IMR-90 (cell line): ENCODE measurements around the gene XRCC3. TPM values are rescaled to one million over a fixed set of nuclear protein-coding genes. Genes with fewer than 3 reads are reported as not detected.

ENCODE experiments used
- ATAC-seq: fragments of 200-7000 bp; cut with Tn5 transposase; 2 replicates; pipeline ENCODE4 v1.9.1; 2020; ENCODE audit warnings: low read depth, mild to moderate bottlenecking, moderate library complexity
- BruUV-seq: library from RNA; stranded (reverse); fragments of 400-500 nt; replicated peaks from 2 replicates; lab custom pipeline; 2021; lab: Mats Ljungman, UMichigan
- CTCF ChIA-PET: fragments of 300-600 bp; formaldehyde crosslinking; extraction: SDS; loops from one replicate; lab custom pipeline; 2021; ENCODE audit warnings: antibody characterized with exemption; lab: Yijun Ruan, JAX
- POLR2A ChIA-PET: fragments of 300-600 bp; sonication (Branson Sonifier 250); formaldehyde crosslinking; loops from one replicate; lab custom pipeline; 2022; ENCODE audit warnings: antibody characterized with exemption; ENCODE audit not compliant: unreplicated experiment; lab: Charles Lee
- DNase-seq: peaks from one replicate; pipeline ENCODE4 v3.0.0; 2013
- H2AFZ ChIP-seq: replicated peaks from 2 replicates; pipeline ENCODE3; 2013; ENCODE audit warnings: low read length, mild to moderate bottlenecking; ENCODE audit not compliant: poor library complexity
- H2AK5ac ChIP-seq: 2 replicates; pipeline ENCODE4 v1.6.1; 2013; ENCODE audit warnings: low read depth, low read length, inconsistent platforms
- H2AK9ac ChIP-seq: replicated peaks from 2 replicates; pipeline ENCODE3; 2013; ENCODE audit warnings: mild to moderate bottlenecking, low read depth, low read length, moderate library complexity; ENCODE audit not compliant: poor library complexity
- H2BK120ac ChIP-seq: 2 replicates; pipeline ENCODE4 v1.6.1; 2013; ENCODE audit warnings: low read depth, low read length, inconsistent platforms
- H2BK15ac ChIP-seq: 3 replicates; pipeline ENCODE4 v1.6.1; 2013; ENCODE audit warnings: low read depth, low read length, inconsistent platforms
- H2BK20ac ChIP-seq: 2 replicates; pipeline ENCODE4 v1.6.1; 2013; ENCODE audit warnings: low read depth, mild to moderate bottlenecking, inconsistent platforms, low read length, moderate library complexity
- H2BK5ac ChIP-seq: 2 replicates; pipeline ENCODE4 v1.6.1; 2013; ENCODE audit warnings: mild to moderate bottlenecking, low read depth, low read length, inconsistent platforms; ENCODE audit not compliant: poor library complexity, severe bottlenecking
- H3K14ac ChIP-seq: replicated peaks from 2 replicates; pipeline ENCODE4 v1.6.1; 2013; ENCODE audit warnings: low read depth, low read length, inconsistent platforms
- H3K18ac ChIP-seq: 2 replicates; pipeline ENCODE4 v1.6.1; 2013; ENCODE audit warnings: low read depth, low read length, control low read depth
- H3K23ac ChIP-seq: 2 replicates; pipeline ENCODE4 v1.6.1; 2013; ENCODE audit warnings: low read depth, low read length, inconsistent platforms
- H3K27ac ChIP-seq: 2 replicates; pipeline ENCODE4 v1.5.1; 2013; ENCODE audit warnings: mild to moderate bottlenecking, control low read depth, low read length; ENCODE audit not compliant: insufficient read depth
- H3K27me3 ChIP-seq: 2 replicates; pipeline ENCODE4 v1.6.1; 2013; ENCODE audit warnings: low read length; ENCODE audit not compliant: control insufficient read depth, insufficient read depth
- H3K36me3 ChIP-seq: 2 replicates; pipeline ENCODE4 v1.6.1; 2013; ENCODE audit warnings: low read length, mixed read lengths; ENCODE audit not compliant: control insufficient read depth, insufficient read depth
- H3K4ac ChIP-seq: 2 replicates; pipeline ENCODE4 v1.6.1; 2013; ENCODE audit warnings: low read depth, low read length, inconsistent platforms
- H3K4me1 ChIP-seq: 2 replicates; pipeline ENCODE4 v1.6.1; 2013; ENCODE audit warnings: low read length, mixed read lengths; ENCODE audit not compliant: control insufficient read depth, insufficient read depth
- H3K4me2 ChIP-seq: 2 replicates; pipeline ENCODE4 v1.6.1; 2013; ENCODE audit warnings: low read depth, mild to moderate bottlenecking, control low read depth, low read length, moderate library complexity
- H3K4me3 ChIP-seq: 2 replicates; pipeline ENCODE4 v1.5.1; 2013; ENCODE audit warnings: low read depth, mild to moderate bottlenecking, control low read depth, low read length, moderate library complexity; ENCODE audit not compliant: insufficient read depth
- H3K56ac ChIP-seq: 2 replicates; pipeline ENCODE4 v1.6.1; 2013; ENCODE audit warnings: low read length, inconsistent platforms; ENCODE audit not compliant: insufficient read depth; ENCODE audit errors: extremely low read depth
- H3K79me1 ChIP-seq, 2 experiments: 2 replicates each; pipeline ENCODE4 v1.6.1; 2013; ENCODE audit warnings: low read length in 2 of 2, inconsistent platforms in 1 of 2, low read depth in 1 of 2
- H3K9ac ChIP-seq: 2 replicates; pipeline ENCODE4 v1.6.1; 2013; ENCODE audit warnings: low read depth, low read length, control low read depth
- H3K9me1 ChIP-seq: 2 replicates; pipeline ENCODE4 v1.6.1; 2013; ENCODE audit warnings: low read length, inconsistent platforms; ENCODE audit not compliant: insufficient read depth
- H3K9me3 ChIP-seq: 2 replicates; pipeline ENCODE4 v1.6.1; 2013; ENCODE audit warnings: low read length; ENCODE audit not compliant: control insufficient read depth, insufficient read depth
- H4K20me1 ChIP-seq: 2 replicates; pipeline ENCODE4 v1.6.1; 2013; ENCODE audit warnings: low read length, inconsistent platforms; ENCODE audit not compliant: insufficient read depth
- H4K5ac ChIP-seq: 2 replicates; pipeline ENCODE4 v1.6.1; 2013; ENCODE audit warnings: mild to moderate bottlenecking, low read depth, low read length, control low read depth
- H4K8ac ChIP-seq, 2 experiments: 2 replicates each; pipeline ENCODE4 v1.6.1; 2013; ENCODE audit warnings: low read depth in 2 of 2, low read length in 2 of 2, control low read depth in 1 of 2, inconsistent platforms in 1 of 2
- H4K91ac ChIP-seq: 2 replicates; pipeline ENCODE4 v1.6.1; 2013; ENCODE audit warnings: low read depth, low read length, inconsistent platforms; ENCODE audit not compliant: insufficient read depth
- BHLHE40 ChIP-seq: fragments of 150-350 bp; IDR thresholded peaks from 2 replicates; pipeline ENCODE4 v1.6.1; 2016; ENCODE audit warnings: mild to moderate bottlenecking, low read depth, low read length
- CEBPB ChIP-seq: IDR thresholded peaks from 2 replicates; pipeline ENCODE4 v1.6.1; 2012; ENCODE audit warnings: low read depth, low read length, improper control_type of control experiment
- CHD1 ChIP-seq: IDR thresholded peaks from 2 replicates; pipeline ENCODE4 v1.6.1; 2012; ENCODE audit warnings: low read depth, low read length, improper control_type of control experiment
- ELK1 ChIP-seq: fragments of 150-350 bp; IDR thresholded peaks from 2 replicates; pipeline ENCODE4 v1.6.1; 2016; ENCODE audit warnings: low read depth, mild to moderate bottlenecking, low read length, moderate library complexity, borderline replicate concordance
- FOS ChIP-seq: fragments of 150-350 bp; IDR thresholded peaks from 2 replicates; pipeline ENCODE4 v1.6.1; 2016; ENCODE audit warnings: low read depth, low read length
- MAFK ChIP-seq: IDR thresholded peaks from 2 replicates; pipeline ENCODE4 v1.6.1; 2012; ENCODE audit warnings: low read depth, low read length, improper control_type of control experiment
- MAZ ChIP-seq: IDR thresholded peaks from 2 replicates; pipeline ENCODE4 v1.6.1; 2012; ENCODE audit warnings: low read depth, mild to moderate bottlenecking, low read length, improper control_type of control experiment, moderate library complexity, borderline replicate concordance
- MXI1 ChIP-seq: IDR thresholded peaks from 2 replicates; pipeline ENCODE4 v1.6.1; 2012; ENCODE audit warnings: low read depth, mild to moderate bottlenecking, low read length, moderate library complexity, borderline replicate concordance
- NFE2L2 ChIP-seq: fragments of 150-350 bp; IDR thresholded peaks from 2 replicates; pipeline ENCODE4 v1.6.1; 2016; ENCODE audit warnings: low read depth, mild to moderate bottlenecking, low read length
- POLR2A ChIP-seq: IDR thresholded peaks from 2 replicates; pipeline ENCODE4 v1.6.1; 2012; ENCODE audit warnings: mild to moderate bottlenecking, low read depth, low read length
- RAD21 ChIP-seq: IDR thresholded peaks from 2 replicates; pipeline ENCODE4 v1.6.1; 2012; ENCODE audit warnings: low read length, improper control_type of control experiment
- RCOR1 ChIP-seq: IDR thresholded peaks from 2 replicates; pipeline ENCODE4 v1.6.1; 2012; ENCODE audit warnings: mild to moderate bottlenecking, low read length, improper control_type of control experiment; ENCODE audit not compliant: insufficient replicate concordance
- RFX5 ChIP-seq: IDR thresholded peaks from 2 replicates; pipeline ENCODE4 v1.8.0; 2012; ENCODE audit warnings: low read depth, mild to moderate bottlenecking, low read length, moderate library complexity
- SMC3 ChIP-seq: fragments of 150-350 bp; IDR thresholded peaks from 2 replicates; pipeline ENCODE4 v1.6.1; 2016; ENCODE audit warnings: low read depth, mild to moderate bottlenecking, antibody characterized with exemption, low read length, moderate library complexity
- WGBS, 2 experiments: methylation state at CpG; one replicate each; pipeline versions ENCODE4 v1.1.5 to v1.1.7; 2013; ENCODE audit warnings: missing lambda C conversion rate in 2 of 2; ENCODE audit not compliant: insufficient read length in 1 of 2; ENCODE audit errors: extremely low coverage in 2 of 2; 5-methylcytosine and 5-hydroxymethylcytosine counted together
- dilution Hi-C: fragments of 300-500 bp; cut with HindIII; formaldehyde crosslinking; loops from one replicate; pipeline ENCODE4 v1.14.3; 2018; ENCODE audit warnings: low sequenced_read_pairs; ENCODE audit not compliant: unreplicated experiment
- in situ Hi-C: fragments of 300-500 bp; cut with MboI; formaldehyde crosslinking; loops from 3 replicates; pipeline ENCODE4 v1.14.3; 2019; ENCODE audit warnings: low sequenced_read_pairs, inconsistent platforms, mixed read lengths
- intact Hi-C: fragments of 100-400 bp; cut with micrococcal nuclease; formaldehyde crosslinking; loops from 2 replicates; pipeline ENCODE4 v1.10.0; 2022
- polyA plus RNA-seq, 3 experiments: library from polyadenylated mRNA; depleted of rRNA; stranded (reverse); fragments of >200 nt; gene quantifications; 2 replicates each; pipeline ENCODE4 v1.2.3, GENCODE V29; 2012; ENCODE audit warnings: low replicate concordance in 1 of 3
- total RNA-seq: library from RNA; depleted of rRNA; stranded (reverse); fragments of >200 nt; gene quantifications from 2 replicates; pipeline ENCODE4 v1.2.3, GENCODE V29; 2012
- TF ChIP-seq, protein P1 (sequence below): fragments of 150-350 bp; IDR thresholded peaks from 2 replicates; pipeline ENCODE4 v1.6.1; 2017; ENCODE audit warnings: mild to moderate bottlenecking, antibody characterized with exemption, low read length, low read depth
- TF ChIP-seq, protein P2 (sequence below): conservative IDR thresholded peaks from 2 replicates; pipeline ENCODE4 v1.5.1; 2012; ENCODE audit warnings: mild to moderate bottlenecking, low read depth, low read length, improper control_type of control experiment

Gene XRCC3
- total and polyA plus RNA-seq, 2 of the 4 experiments (the other 2 are of a cell fraction): 8.1 to 9.5 TPM

DNA sequence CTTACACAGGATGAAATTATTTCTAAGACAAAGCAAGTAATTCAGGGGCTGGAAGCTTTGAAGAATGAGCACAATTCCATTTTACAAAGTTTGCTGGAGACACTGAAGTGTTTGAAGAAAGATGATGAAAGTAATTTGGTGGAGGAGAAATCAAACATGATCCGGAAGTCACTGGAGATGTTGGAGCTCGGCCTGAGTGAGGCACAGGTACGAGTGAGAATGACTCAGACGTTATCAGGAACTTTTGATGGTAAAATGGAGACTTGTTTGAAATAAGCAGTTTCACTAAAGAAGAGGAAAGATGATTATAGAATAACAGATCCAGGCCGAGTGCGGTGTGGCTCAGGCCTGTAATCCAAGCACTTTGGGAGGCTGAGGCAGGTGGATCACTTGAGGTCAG is 60.6 kb downstream of the XRCC3 start:
- POLR2A ChIA-PET: no interaction called here
- no peak overlapping the region for H3K9ac ChIP-seq
- intact Hi-C loops: no loop called here
- WGBS, 2 experiments: 86% methylated on average over 1 of the region's 6 CpGs; no CpG with 5 or more reads in 1 of the 2 experiments
- H3K79me1 ChIP-seq: peaks cover 21 to 67% of the 10 kb centered on the region in 2 experiments
- ATAC-seq: no peak
- no peak overlapping the region for H2BK120ac ChIP-seq
- no peak overlapping the region for H3K4me2 ChIP-seq
- no peak overlapping the region for H2AK5ac ChIP-seq
- H4K8ac ChIP-seq: no peak overlapping the region
- H4K20me1 ChIP-seq: peaks cover 69% of the 10 kb centered on the region
- TF ChIP-seq CHD1: no peak
- TF ChIP-seq CEBPB: no peak
- no peak for TF ChIP-seq RFX5
- no peak for TF ChIP-seq RCOR1
- TF ChIP-seq BHLHE40: no peak
- TF ChIP-seq MAZ: no peak
- no peak for TF ChIP-seq RAD21
- no peak for TF ChIP-seq SMC3
- TF ChIP-seq POLR2A: no peak
- TF ChIP-seq, protein P1, sequence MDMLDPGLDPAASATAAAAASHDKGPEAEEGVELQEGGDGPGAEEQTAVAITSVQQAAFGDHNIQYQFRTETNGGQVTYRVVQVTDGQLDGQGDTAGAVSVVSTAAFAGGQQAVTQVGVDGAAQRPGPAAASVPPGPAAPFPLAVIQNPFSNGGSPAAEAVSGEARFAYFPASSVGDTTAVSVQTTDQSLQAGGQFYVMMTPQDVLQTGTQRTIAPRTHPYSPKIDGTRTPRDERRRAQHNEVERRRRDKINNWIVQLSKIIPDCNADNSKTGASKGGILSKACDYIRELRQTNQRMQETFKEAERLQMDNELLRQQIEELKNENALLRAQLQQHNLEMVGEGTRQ: no peak
- no peak for TF ChIP-seq MAFK
- no peak for TF ChIP-seq ELK1
- no peak for TF ChIP-seq NFE2L2
- TF ChIP-seq MXI1: no peak
- TF ChIP-seq FOS: no peak
- TF ChIP-seq, protein P2, sequence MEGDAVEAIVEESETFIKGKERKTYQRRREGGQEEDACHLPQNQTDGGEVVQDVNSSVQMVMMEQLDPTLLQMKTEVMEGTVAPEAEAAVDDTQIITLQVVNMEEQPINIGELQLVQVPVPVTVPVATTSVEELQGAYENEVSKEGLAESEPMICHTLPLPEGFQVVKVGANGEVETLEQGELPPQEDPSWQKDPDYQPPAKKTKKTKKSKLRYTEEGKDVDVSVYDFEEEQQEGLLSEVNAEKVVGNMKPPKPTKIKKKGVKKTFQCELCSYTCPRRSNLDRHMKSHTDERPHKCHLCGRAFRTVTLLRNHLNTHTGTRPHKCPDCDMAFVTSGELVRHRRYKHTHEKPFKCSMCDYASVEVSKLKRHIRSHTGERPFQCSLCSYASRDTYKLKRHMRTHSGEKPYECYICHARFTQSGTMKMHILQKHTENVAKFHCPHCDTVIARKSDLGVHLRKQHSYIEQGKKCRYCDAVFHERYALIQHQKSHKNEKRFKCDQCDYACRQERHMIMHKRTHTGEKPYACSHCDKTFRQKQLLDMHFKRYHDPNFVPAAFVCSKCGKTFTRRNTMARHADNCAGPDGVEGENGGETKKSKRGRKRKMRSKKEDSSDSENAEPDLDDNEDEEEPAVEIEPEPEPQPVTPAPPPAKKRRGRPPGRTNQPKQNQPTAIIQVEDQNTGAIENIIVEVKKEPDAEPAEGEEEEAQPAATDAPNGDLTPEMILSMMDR: no peak
- no TSS peak for BruUV-seq
- no peaks in the 10 kb centered on the region for H3K9me3 ChIP-seq
- no peak overlapping the region for H2BK5ac ChIP-seq
- dilution Hi-C loops: no loop called here
- H2AK9ac ChIP-seq: no peak overlapping the region
- peaks cover 43% of the 10 kb centered on the region for H3K36me3 ChIP-seq
- H2AFZ ChIP-seq: no peak overlapping the region
- CTCF ChIA-PET: no interaction called here
- no peak overlapping the region for H3K4me3 ChIP-seq
- H3K9me1 ChIP-seq: peaks cover 25% of the 10 kb centered on the region
- H3K56ac ChIP-seq: no peak overlapping the region
- H2BK20ac ChIP-seq: no peak overlapping the region
- in situ Hi-C loops: no loop called here
- H3K23ac ChIP-seq: no peak overlapping the region
- no peak overlapping the region for H3K14ac ChIP-seq
- H3K27ac ChIP-seq: no peak overlapping the region
- no peak overlapping the region for H4K5ac ChIP-seq
- H3K18ac ChIP-seq: no peak overlapping the region
- H3K27me3 ChIP-seq: no peaks in the 10 kb centered on the region
- H2BK15ac ChIP-seq: no peak overlapping the region
- H3K4ac ChIP-seq: no peak overlapping the region
- H4K91ac ChIP-seq: no peak overlapping the region
- H3K4me1 ChIP-seq: peaks cover 31% of the 10 kb centered on the region
- DNase-seq: no peak
